Liver (tissue), 9 donors: ENCODE results near the gene CTDSP2. TPM values are rescaled to one million over a fixed set of nuclear protein-coding genes. Genes with fewer than 3 reads are reported as not detected.

Experiments used
- DNase-seq: peaks from one replicate; pipeline ENCODE4 v3.0.0-alpha.2; 2017; ENCODE audit warnings: low spot score
- H3K27ac ChIP-seq, 2 donors: one replicate each; pipeline ENCODE4 v1.7.0; 2013; ENCODE audit warnings: inconsistent platforms in 2 of 2, low read length in 2 of 2, control low read depth in 1 of 2, low read depth in 1 of 2, mild to moderate bottlenecking in 1 of 2
- H3K27me3 ChIP-seq, 4 donors: one replicate each; pipeline versions ENCODE4 v1.6.1 to v1.7.0; 2013; ENCODE audit warnings: low read length in 3 of 4, inconsistent platforms in 1 of 4, mild to moderate bottlenecking in 1 of 4, moderate library complexity in 1 of 4; ENCODE audit not compliant: control insufficient read depth in 4 of 4, insufficient read depth in 4 of 4
- H3K36me3 ChIP-seq, 4 donors: one replicate each; pipeline versions ENCODE4 v1.6.1 to v1.7.0; 2013; ENCODE audit warnings: low read length in 3 of 4, mild to moderate bottlenecking in 3 of 4, low read depth in 1 of 4, moderate library complexity in 1 of 4; ENCODE audit not compliant: control insufficient read depth in 4 of 4, insufficient read depth in 3 of 4
- H3K4me1 ChIP-seq, 4 donors: one replicate each; pipeline versions ENCODE4 v1.6.1 to v1.7.0; 2013; ENCODE audit warnings: low read length in 3 of 4, mild to moderate bottlenecking in 3 of 4, moderate library complexity in 1 of 4; ENCODE audit not compliant: control insufficient read depth in 4 of 4, insufficient read depth in 4 of 4
- H3K4me3 ChIP-seq, 3 donors: one replicate each; pipeline versions ENCODE4 v1.6.1 to v1.7.0; 2013; ENCODE audit warnings: low read length in 3 of 3, control low read depth in 1 of 3, low read depth in 1 of 3, mild to moderate bottlenecking in 1 of 3
- H3K9ac ChIP-seq, 2 donors: one replicate each; pipeline ENCODE4 v1.7.0; 2013; ENCODE audit warnings: low read length in 2 of 2, mild to moderate bottlenecking in 2 of 2, moderate library complexity in 2 of 2, control low read depth in 1 of 2, low read depth in 1 of 2
- H3K9me3 ChIP-seq, 4 donors: one replicate each; pipeline versions ENCODE4 v1.6.1 to v1.7.0; 2013; ENCODE audit warnings: low read length in 3 of 4; ENCODE audit not compliant: control insufficient read depth in 4 of 4
- EGR1 ChIP-seq, 2 donors: IDR thresholded peaks; 2 replicates each; pipeline ENCODE4 v1.6.1; 2016 to 2018; ENCODE audit warnings: antibody characterized with exemption in 2 of 2, low read depth in 2 of 2
- FOXA1 ChIP-seq: IDR thresholded peaks from 2 replicates; pipeline ENCODE4 v1.6.1; 2016; ENCODE audit warnings: antibody characterized with exemption
- FOXA2 ChIP-seq: IDR thresholded peaks from 2 replicates; pipeline ENCODE4 v1.6.1; 2016; ENCODE audit warnings: antibody characterized with exemption
- GABPA ChIP-seq, 2 donors: IDR thresholded peaks in 1 of 2; conservative IDR thresholded peaks in 1 of 2; 2 replicates each; pipeline ENCODE4 v1.6.1; 2016; ENCODE audit warnings: antibody characterized with exemption in 2 of 2, mild to moderate bottlenecking in 1 of 2, moderate library complexity in 1 of 2
- HNF4A ChIP-seq, 2 donors: conservative IDR thresholded peaks; 2 replicates each; pipeline ENCODE4 v1.6.1; 2016; ENCODE audit warnings: antibody characterized with exemption in 2 of 2, mild to moderate bottlenecking in 2 of 2
- HNF4G ChIP-seq: IDR thresholded peaks from 2 replicates; pipeline ENCODE4 v1.6.1; 2016; ENCODE audit warnings: antibody characterized with exemption
- JUND ChIP-seq, 2 donors: IDR thresholded peaks; 2 replicates each; pipeline ENCODE4 v1.6.1; 2016; ENCODE audit warnings: antibody characterized with exemption in 2 of 2
- NR2F2 ChIP-seq: IDR thresholded peaks from 2 replicates; pipeline ENCODE4 v1.6.1; 2016; ENCODE audit warnings: antibody characterized with exemption
- RAD21 ChIP-seq, 2 donors: IDR thresholded peaks; 2 replicates each; pipeline ENCODE4 v1.6.1; 2016; ENCODE audit warnings: antibody characterized with exemption in 2 of 2, mild to moderate bottlenecking in 2 of 2
- RXRA ChIP-seq, 2 donors: IDR thresholded peaks; 2 replicates each; pipeline ENCODE4 v1.6.1; 2017 to 2018; ENCODE audit warnings: antibody characterized with exemption in 2 of 2, mild to moderate bottlenecking in 1 of 2
- SP1 ChIP-seq: IDR thresholded peaks from 2 replicates; pipeline ENCODE4 v1.6.1; 2018; ENCODE audit warnings: antibody characterized with exemption, mild to moderate bottlenecking
- TAF1 ChIP-seq: conservative IDR thresholded peaks from 2 replicates; pipeline ENCODE4 v1.6.1; 2016; ENCODE audit warnings: antibody characterized with exemption, mild to moderate bottlenecking
- YY1 ChIP-seq: IDR thresholded peaks from 2 replicates; pipeline ENCODE4 v1.6.1; 2016; ENCODE audit warnings: antibody characterized with exemption, mild to moderate bottlenecking
- WGBS: extraction: QIAGEN DNeasy Blood & Tissue Kit; methylation state at CpG from one replicate; pipeline ENCODE4 v1.1.7; 2013; 5-methylcytosine and 5-hydroxymethylcytosine counted together
- polyA plus RNA-seq, 2 donors: library from polyadenylated mRNA; stranded (reverse) in 1 of 2; unstranded in 1 of 2; fragments of 200-250 nt in 1 of 2; fragments of >200 nt in 1 of 2; fragmentation: Nextera tagmentation in 1 of 2; extraction: Ambion mirVana in 1 of 2; gene quantifications; one replicate each; pipeline versions ENCODE4 v1.2.1 to v1.2.3, GENCODE V29; 2013 to 2015
- total RNA-seq, 2 donors: library from RNA; depleted of rRNA; stranded (reverse); fragments of >200 nt; gene quantifications; one replicate each; pipeline ENCODE4 v1.2.3, GENCODE V29; 2014
- TF ChIP-seq, protein P1 (sequence below): IDR thresholded peaks from 2 replicates; pipeline ENCODE4 v1.6.1; 2016; ENCODE audit warnings: antibody characterized with exemption
- TF ChIP-seq, protein P2 (sequence below): IDR thresholded peaks from 2 replicates; pipeline ENCODE4 v1.6.1; 2016; ENCODE audit warnings: antibody characterized with exemption
- TF ChIP-seq, protein P3 (sequence below): IDR thresholded peaks from 2 replicates; pipeline ENCODE4 v1.6.1; 2016; ENCODE audit warnings: antibody characterized with exemption, mild to moderate bottlenecking
- TF ChIP-seq, protein P4 (sequence below): IDR thresholded peaks from 2 replicates; pipeline ENCODE4 v1.6.1; 2016; ENCODE audit warnings: antibody characterized with exemption
- TF ChIP-seq, protein P5 (sequence below): fragments of 150-350 bp; IDR thresholded peaks from 2 replicates; pipeline ENCODE4 v1.5.1; 2017; ENCODE audit warnings: improper control_type of control experiment, low read depth, low read length; ENCODE audit not compliant: missing input control
- donor health status: healthy.
- donor health status: healthy.
- donor health status: healthy.
- donor health status: healthy.
- donor health status: healthy.

The CTDSP2 gene
- total and polyA plus RNA-seq, 4 donors: 20.1 to 60.9 (median 43.7) TPM

DNA sequence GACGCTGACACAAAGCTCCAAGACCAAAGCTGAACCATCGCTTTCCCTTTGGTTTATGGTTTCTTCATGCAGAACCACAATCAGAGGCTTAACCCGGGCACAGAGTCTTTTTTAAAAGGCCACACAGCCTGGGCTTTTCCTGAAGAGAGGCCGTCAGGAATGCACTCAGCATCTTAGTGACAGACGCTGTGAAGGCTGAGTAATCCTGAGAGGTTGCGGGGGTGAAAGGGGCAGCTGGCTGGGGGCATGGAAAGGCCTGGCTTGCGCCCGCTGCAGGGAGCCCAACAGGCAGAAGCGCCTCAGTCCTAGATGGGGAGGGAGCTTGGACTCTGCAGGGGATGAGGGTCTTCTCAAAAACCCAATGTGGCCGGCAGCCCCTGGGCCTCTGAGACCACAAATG lies 13.6 kb downstream of the CTDSP2 start:
- no peak for DNase-seq
- Histone ChIP-seq H3K27me3 (no peaks in the 10 kb centered on the region), H3K36me3 (peaks cover 5 to 13% (median 10%) of the 10 kb centered on the region in 4 donors), H3K4me3 (no peak overlapping the region), H3K27ac (no peak overlapping the region), H3K9ac (no peak overlapping the region), H3K4me1 (peaks cover 19 to 72% (median 59%) of the 10 kb centered on the region in 4 donors), H3K9me3 (no peaks in the 10 kb centered on the region)
- WGBS: 68% methylated on average over 10 of the region's 10 CpGs
- no peak for TF ChIP-seq GABPA (IDR thresholded peaks at IDR 0.05 in 1 of 2, conservative IDR thresholded peaks at IDR 0.05 in 1 of 2)
- no peak for TF ChIP-seq JUND (IDR thresholded peaks at IDR 0.05)
- no peak for TF ChIP-seq RAD21 (IDR thresholded peaks at IDR 0.05)
- TF ChIP-seq, protein P1, sequence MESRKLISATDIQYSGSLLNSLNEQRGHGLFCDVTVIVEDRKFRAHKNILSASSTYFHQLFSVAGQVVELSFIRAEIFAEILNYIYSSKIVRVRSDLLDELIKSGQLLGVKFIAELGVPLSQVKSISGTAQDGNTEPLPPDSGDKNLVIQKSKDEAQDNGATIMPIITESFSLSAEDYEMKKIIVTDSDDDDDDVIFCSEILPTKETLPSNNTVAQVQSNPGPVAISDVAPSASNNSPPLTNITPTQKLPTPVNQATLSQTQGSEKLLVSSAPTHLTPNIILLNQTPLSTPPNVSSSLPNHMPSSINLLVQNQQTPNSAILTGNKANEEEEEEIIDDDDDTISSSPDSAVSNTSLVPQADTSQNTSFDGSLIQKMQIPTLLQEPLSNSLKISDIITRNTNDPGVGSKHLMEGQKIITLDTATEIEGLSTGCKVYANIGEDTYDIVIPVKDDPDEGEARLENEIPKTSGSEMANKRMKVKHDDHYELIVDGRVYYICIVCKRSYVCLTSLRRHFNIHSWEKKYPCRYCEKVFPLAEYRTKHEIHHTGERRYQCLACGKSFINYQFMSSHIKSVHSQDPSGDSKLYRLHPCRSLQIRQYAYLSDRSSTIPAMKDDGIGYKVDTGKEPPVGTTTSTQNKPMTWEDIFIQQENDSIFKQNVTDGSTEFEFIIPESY: no peak
- no peak for TF ChIP-seq FOXA2
- TF ChIP-seq TAF1: no peak
- no peak for TF ChIP-seq NR2F2
- TF ChIP-seq, protein P2, sequence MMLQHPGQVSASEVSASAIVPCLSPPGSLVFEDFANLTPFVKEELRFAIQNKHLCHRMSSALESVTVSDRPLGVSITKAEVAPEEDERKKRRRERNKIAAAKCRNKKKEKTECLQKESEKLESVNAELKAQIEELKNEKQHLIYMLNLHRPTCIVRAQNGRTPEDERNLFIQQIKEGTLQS: no peak

DNA sequence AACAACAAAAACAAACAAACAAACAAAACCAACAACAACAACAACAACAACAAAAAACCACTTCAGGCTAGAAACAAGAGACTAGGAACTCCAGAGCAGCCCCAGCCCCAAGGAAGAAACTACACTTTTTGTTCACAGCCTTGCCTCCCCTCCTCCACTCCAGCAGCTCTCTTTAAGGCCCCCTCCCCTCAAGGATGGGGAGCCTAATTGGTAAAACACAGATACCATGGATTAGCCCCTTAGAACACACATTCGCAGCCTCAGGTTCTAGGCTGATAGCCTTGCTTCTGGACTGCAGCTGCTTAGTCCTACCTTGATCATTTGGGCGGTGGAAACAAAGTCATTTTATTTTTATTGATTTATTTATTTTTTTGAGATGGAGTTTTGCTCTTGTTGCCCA lies 16.1 kb downstream of the CTDSP2 start:
- Histone ChIP-seq H3K27ac (no peak overlapping the region), H3K27me3 (no peaks in the 10 kb centered on the region), H3K36me3 (peaks cover 13 to 38% (median 36%) of the 10 kb centered on the region in 4 donors), H3K4me1 (peaks cover 5 to 48% (median 35%) of the 10 kb centered on the region in 4 donors), H3K9me3 (no peaks in the 10 kb centered on the region), H3K9ac (no peak overlapping the region), H3K4me3 (no peak overlapping the region)
- no peak for DNase-seq
- WGBS: 90% methylated on average over 2 of the region's 2 CpGs
- TF ChIP-seq YY1 (no peak), NR2F2 (no peak), EGR1 (IDR thresholded peaks at IDR 0.05; ENCODE audit: low read depth in 2 of 2) (no peak), SP1 (no peak), HNF4G (no peak), HNF4A (conservative IDR thresholded peaks at IDR 0.05) (no peak), TAF1 (no peak), JUND (IDR thresholded peaks at IDR 0.05) (no peak), GABPA (IDR thresholded peaks at IDR 0.05 in 1 of 2, conservative IDR thresholded peaks at IDR 0.05 in 1 of 2) (no peak), FOXA2 (no peak), FOXA1 (no peak), RXRA (IDR thresholded peaks at IDR 0.05) (no peak)
- TF ChIP-seq, protein P2: no peak
- TF ChIP-seq, protein P3, sequence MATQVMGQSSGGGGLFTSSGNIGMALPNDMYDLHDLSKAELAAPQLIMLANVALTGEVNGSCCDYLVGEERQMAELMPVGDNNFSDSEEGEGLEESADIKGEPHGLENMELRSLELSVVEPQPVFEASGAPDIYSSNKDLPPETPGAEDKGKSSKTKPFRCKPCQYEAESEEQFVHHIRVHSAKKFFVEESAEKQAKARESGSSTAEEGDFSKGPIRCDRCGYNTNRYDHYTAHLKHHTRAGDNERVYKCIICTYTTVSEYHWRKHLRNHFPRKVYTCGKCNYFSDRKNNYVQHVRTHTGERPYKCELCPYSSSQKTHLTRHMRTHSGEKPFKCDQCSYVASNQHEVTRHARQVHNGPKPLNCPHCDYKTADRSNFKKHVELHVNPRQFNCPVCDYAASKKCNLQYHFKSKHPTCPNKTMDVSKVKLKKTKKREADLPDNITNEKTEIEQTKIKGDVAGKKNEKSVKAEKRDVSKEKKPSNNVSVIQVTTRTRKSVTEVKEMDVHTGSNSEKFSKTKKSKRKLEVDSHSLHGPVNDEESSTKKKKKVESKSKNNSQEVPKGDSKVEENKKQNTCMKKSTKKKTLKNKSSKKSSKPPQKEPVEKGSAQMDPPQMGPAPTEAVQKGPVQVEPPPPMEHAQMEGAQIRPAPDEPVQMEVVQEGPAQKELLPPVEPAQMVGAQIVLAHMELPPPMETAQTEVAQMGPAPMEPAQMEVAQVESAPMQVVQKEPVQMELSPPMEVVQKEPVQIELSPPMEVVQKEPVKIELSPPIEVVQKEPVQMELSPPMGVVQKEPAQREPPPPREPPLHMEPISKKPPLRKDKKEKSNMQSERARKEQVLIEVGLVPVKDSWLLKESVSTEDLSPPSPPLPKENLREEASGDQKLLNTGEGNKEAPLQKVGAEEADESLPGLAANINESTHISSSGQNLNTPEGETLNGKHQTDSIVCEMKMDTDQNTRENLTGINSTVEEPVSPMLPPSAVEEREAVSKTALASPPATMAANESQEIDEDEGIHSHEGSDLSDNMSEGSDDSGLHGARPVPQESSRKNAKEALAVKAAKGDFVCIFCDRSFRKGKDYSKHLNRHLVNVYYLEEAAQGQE: no peak
- TF ChIP-seq, protein P1: no peak
- TF ChIP-seq, protein P4, sequence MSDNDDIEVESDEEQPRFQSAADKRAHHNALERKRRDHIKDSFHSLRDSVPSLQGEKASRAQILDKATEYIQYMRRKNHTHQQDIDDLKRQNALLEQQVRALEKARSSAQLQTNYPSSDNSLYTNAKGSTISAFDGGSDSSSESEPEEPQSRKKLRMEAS: no peak
- TF ChIP-seq, protein P5, sequence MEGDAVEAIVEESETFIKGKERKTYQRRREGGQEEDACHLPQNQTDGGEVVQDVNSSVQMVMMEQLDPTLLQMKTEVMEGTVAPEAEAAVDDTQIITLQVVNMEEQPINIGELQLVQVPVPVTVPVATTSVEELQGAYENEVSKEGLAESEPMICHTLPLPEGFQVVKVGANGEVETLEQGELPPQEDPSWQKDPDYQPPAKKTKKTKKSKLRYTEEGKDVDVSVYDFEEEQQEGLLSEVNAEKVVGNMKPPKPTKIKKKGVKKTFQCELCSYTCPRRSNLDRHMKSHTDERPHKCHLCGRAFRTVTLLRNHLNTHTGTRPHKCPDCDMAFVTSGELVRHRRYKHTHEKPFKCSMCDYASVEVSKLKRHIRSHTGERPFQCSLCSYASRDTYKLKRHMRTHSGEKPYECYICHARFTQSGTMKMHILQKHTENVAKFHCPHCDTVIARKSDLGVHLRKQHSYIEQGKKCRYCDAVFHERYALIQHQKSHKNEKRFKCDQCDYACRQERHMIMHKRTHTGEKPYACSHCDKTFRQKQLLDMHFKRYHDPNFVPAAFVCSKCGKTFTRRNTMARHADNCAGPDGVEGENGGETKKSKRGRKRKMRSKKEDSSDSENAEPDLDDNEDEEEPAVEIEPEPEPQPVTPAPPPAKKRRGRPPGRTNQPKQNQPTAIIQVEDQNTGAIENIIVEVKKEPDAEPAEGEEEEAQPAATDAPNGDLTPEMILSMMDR: no peak
